GM04503 (cell line): Measurements from ENCODE around the gene MAGI2.
A peak's percentile ranks its signal among the peaks of the same experiment; 100 is the strongest.

Source experiments
- DNase-seq: peaks from one replicate; pipeline ENCODE4 v3.0.0-alpha.2; 2012; ENCODE audit warnings: low read depth

Gene MAGI2

GRCh38 chr7:78176171-78176570 lies 1277.3 kb downstream of the MAGI2 start:
- no peak for DNase-seq

GRCh38 chr7:78175330-78176100 lies 1278.0 kb downstream of the MAGI2 start:
- no peak for DNase-seq

- no peak for DNase-seq
These were observed 1279.8 kb downstream of the MAGI2 start for GRCh38 chr7:78173666-78174065.

- no peak for DNase-seq
These were observed 1280.4 kb downstream of the MAGI2 start for GRCh38 chr7:78172933-78173591.

- DNase-seq, result no peak
These were observed 1281.2 kb downstream of the MAGI2 start for GRCh38 chr7:78172267-78172757.

GRCh38 chr7:78171398-78171797 lies 1282.1 kb downstream of the MAGI2 start:
- DNase-seq, result no peak

- no peak for DNase-seq
These were observed 1282.7 kb downstream of the MAGI2 start for GRCh38 chr7:78170815-78171214.

- DNase-seq, result no peak
These were observed 1283.5 kb downstream of the MAGI2 start for GRCh38 chr7:78169992-78170391.

- DNase-seq, result no peak
These were observed 1284.6 kb downstream of the MAGI2 start for GRCh38 chr7:78168865-78169264.

- DNase-seq, result no peak
These were observed 1285.6 kb downstream of the MAGI2 start for GRCh38 chr7:78167860-78168259.

- DNase-seq, result no peak
These were observed 1287.6 kb downstream of the MAGI2 start for GRCh38 chr7:78165854-78166253.

- DNase-seq, result no peak
These were observed 1288.0 kb downstream of the MAGI2 start for GRCh38 chr7:78165454-78165853.

GRCh38 chr7:78164459-78164858 lies 1289.0 kb downstream of the MAGI2 start:
- no peak for DNase-seq

- DNase-seq, result no peak
These were observed 1291.7 kb downstream of the MAGI2 start for GRCh38 chr7:78161781-78162180.

- DNase-seq, result no peak
These were observed 1293.9 kb downstream of the MAGI2 start for GRCh38 chr7:78159545-78159944.

GRCh38 chr7:78153285-78153684 lies 1300.2 kb downstream of the MAGI2 start:
- no peak for DNase-seq

GRCh38 chr7:78151229-78151628 lies 1302.2 kb downstream of the MAGI2 start:
- DNase-seq, result peak; percentile 87

GRCh38 chr7:78149787-78150186 lies 1303.7 kb downstream of the MAGI2 start:
- peak; percentile 81 for DNase-seq

- DNase-seq, result no peak
These were observed 1305.1 kb downstream of the MAGI2 start for GRCh38 chr7:78148166-78148894.

GRCh38 chr7:78146546-78146945 lies 1306.9 kb downstream of the MAGI2 start:
- no peak for DNase-seq

GRCh38 chr7:78143661-78144060 lies 1309.8 kb downstream of the MAGI2 start:
- no peak for DNase-seq

GRCh38 chr7:78141522-78142281 lies 1311.8 kb downstream of the MAGI2 start:
- no peak for DNase-seq
